Ureter (tissue), 1 donor: ENCODE measurements around the gene OR10J5. TPM values are rescaled to one million over a fixed set of nuclear protein-coding genes. Genes with fewer than 3 reads are reported as not detected.
"Not testable (repeated sequence)": the region's sequence is repeated elsewhere in the genome, so short reads cannot be mapped to it uniquely, and the experiment has no call there.

Experiments used
- DNase-seq: peaks from one replicate; pipeline ENCODE4 v3.0.0-alpha.2; 2020; ENCODE audit warnings: low spot score
- total RNA-seq: library from RNA; stranded (reverse); gene quantifications from one replicate; pipeline ENCODE4 v1.2.4, GENCODE V29; 2023
- donor health status: DM: yes; HTN: yes; CAD: no.

OR10J5 gene, protein sequence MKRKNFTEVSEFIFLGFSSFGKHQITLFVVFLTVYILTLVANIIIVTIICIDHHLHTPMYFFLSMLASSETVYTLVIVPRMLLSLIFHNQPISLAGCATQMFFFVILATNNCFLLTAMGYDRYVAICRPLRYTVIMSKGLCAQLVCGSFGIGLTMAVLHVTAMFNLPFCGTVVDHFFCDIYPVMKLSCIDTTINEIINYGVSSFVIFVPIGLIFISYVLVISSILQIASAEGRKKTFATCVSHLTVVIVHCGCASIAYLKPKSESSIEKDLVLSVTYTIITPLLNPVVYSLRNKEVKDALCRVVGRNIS
- not detected for total RNA-seq

DNA sequence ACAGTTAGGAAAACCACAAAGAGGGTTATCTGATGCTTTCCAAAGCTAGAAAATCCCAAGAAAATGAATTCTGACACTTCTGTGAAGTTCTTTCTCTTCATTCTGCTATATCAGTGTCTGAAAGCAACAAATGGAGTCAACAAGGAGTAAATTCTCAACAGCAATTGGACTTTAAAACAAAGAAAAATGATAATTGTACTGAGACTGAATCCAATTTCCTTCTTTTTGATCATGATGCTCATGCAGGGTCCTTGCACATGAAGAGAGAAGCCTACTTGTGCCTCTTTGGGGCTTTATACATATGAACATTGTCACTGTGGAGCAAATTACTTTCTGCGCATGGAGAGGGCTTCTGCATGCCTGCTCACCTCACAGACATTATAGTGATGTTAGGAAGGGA lies at the start of gene OR10J5:
Gene OR10J5, minus strand, starts transcription at position 101 of the 400 bp plus-strand sequence. Its CDS starts 0 bp downstream, at position 101.
- DNase-seq = no peak

DNA sequence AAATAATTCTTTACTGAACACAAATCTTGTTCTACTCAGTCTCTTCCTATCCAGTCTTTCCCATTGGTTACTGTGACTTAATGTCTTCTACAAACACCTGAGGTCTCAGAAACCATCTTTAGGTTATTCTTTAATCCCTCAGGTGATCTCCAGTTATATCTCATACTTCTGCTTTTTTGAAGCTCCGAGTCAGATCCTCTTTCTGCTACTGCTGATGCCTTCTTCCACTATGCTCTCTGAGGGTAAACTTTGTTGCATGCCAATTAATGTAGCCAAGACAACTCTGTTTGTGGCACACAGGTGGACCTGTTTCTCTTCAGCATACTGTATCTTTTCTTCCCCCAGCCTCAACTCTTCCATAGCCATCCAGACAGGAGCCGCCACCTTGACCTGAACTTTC lies 48.7 kb upstream of the OR10J5 start:
- DNase-seq = no peak

DNA sequence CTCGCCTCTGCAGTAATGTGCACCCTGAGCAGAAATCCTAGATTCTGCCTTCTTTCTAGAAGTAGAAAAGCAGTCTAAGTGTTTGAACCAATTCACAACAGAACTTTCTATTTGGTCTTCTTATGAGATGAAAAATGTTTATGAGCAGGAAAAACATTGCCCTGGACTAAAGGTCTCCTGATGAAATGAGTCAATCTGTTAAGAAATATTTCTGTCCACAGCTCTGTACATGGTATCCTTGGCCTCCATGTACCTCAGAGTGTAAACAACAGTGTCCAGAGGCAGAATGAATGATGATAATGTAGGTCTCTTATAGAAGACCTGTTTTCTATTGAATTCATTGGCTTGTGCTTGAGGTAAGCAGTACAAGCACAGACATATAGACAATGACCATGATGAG lies 45.6 kb upstream of the OR10J5 start:
- DNase-seq = no peak

DNA sequence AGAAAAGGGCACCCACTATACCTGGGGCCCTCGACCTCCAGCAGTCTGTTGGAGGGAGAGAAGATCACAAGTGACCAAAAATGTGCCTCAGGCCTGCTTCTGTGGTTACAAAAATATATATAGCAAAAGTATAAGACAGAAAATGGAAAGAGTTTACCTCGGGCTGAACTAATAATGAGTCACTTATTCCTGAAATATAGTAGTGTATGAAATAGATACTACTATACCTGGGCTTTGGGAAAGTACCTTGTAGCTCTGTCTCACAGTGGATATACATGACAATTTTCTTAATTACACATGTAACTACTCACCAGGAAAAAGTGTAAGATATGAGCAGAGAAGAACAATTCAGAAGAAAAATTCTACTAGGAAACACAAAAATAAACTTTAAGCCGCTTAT lies 44.5 kb upstream of the OR10J5 start:
- no peak for DNase-seq

DNA sequence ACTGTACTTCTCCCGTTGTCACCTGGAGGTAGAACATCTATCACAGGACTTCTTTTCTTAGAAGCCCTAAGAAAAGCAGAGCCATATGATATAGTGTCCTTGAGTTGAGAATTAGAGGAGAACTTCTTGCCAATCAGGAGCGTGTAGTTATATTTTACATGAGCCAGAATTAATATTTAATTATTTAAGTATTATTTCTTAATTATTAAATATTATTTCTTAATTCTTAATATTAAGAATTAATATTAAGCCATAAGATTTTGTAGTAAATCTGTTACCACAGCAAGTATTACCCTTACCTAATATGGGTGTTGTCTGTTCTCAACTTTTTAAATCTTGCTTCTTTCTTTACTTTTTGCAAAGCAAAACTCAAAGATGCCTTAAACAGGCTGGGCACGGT lies 41.6 kb upstream of the OR10J5 start:
- no peak for DNase-seq

DNA sequence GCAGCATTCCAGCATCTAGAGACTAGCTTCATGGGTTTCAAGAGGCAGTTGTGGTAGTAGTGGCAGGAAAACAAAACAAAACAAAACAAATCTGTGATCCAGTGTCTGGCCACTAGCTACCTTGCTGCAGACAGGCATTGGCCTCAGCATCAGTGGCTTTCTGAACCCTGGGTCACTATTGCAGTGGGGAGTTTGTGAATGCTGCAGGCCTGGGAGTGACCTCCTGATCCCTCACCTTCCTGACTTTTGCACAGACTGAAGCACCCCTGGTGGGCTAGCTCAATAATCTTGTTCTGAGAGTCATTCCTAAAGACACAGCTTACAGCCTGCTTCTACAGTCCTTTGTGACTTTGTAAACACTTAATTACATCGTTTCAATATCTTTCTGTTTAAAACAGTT lies 26.9 kb upstream of the OR10J5 start:
- DNase-seq = no peak

DNA sequence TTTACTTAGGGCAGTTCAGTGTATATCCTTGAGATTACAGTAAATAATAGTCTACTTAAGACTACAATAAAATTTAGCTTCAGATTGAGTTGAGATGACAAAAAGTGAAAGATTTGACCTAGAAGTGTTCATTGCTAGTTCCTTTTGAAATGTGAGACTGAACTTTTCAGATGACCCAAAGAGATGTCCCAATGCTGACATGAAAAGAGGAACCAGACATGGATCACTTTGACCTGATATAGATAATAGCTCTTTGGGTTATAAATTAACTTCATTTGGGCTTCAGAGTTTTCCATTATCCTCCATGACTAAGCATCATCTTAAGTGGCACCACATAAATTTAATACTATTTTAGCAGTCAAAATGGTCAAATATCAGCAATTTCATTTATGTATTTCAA lies 25.7 kb upstream of the OR10J5 start:
- no peak for DNase-seq

DNA sequence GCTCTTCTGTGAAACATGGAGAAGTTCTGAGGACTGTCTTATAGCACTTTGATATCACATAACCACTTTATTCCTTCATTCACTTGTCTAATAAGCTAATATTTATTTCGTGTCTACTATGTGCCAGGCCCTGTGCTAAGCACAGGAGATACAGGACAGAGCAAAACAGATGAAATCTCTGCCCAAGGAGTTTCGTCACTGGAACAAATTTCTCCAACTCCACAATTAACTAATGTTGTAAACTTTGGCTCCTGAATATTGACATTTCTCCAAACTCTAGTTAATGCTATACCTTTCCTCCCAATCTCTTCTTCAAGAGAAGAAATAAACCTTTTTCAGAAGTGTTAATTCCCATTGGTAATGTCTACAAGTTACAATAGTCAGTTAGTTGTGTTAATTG lies 24.8 kb upstream of the OR10J5 start:
- DNase-seq = no peak

DNA sequence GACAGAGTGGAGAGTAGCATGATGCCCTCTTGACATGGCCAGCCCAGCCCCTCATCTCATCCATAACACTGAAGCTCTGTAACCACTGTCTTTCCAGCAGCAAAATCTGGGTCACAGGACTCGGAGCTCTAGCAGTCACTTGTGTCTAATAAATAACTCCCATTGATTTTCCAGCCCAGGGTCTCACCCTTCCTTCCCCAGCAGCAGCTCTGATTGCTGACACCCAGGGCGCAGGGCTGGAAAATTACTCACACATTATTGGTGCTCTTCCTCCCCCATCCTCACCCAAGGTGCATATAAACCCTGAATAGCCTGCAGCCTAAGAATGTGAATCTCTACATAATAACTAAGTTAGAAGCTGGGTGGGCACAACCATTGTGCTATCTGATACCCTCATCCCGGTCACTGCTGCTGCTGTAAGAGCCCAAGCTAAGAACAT lies 21.1 kb upstream of the OR10J5 start:
- DNase-seq = no peak

DNA sequence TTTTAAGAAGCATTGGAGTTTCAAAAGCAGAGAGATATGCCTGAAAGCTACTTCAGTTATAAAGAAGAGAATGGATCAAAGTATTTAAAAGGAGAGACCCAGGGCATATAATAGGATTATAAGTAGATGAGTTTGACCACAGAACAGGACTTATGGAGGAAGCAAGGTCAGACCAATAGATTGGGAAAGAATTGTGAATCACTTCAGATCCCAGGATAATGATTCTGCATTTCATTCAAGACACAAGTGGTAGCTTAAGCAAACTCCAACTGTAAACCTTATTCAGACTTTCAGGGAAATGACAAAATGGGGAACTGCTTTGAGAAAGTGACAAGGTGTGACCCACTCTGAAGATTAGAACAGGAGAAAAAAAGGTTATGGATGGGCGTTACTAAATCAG lies 18.9 kb upstream of the OR10J5 start:
- DNase-seq = no peak

DNA sequence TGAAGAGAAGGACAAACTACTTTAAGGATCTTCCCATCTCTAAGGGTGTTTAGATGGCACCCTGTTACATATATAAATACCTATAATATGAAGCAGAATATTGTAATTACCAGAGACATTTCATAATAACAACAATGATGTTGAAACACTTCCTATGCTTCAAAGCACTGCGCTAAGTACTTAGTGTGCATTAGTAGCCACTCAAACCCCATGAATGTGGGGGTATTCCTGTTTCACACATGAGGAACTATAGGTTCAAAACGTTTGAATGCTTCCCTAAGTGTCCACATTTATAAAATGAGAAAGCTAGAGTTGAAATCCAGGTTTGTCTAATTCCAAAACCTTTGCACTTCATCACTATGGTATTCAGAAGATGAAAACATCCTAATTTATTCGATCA lies 18.5 kb upstream of the OR10J5 start:
- no peak for DNase-seq

DNA sequence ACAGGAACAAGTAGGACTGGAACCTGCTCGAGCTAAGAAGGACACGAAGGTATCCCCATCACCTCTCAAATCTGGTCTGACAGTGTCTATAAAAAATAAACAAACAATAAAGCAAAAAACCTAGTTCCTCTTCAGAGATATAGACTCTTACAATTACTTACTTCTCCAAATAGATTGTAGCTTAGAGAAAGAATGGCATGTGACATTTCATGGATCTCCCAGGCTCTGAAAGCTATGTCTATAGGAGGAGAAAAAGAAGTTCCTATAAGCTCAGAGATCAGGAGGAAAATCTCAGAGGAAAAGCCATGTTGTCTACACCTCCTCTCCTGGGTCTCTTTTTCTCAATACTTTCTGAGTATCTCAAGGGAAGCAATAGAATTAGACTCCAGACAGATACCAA lies 12.3 kb upstream of the OR10J5 start:
- no peak for DNase-seq

DNA sequence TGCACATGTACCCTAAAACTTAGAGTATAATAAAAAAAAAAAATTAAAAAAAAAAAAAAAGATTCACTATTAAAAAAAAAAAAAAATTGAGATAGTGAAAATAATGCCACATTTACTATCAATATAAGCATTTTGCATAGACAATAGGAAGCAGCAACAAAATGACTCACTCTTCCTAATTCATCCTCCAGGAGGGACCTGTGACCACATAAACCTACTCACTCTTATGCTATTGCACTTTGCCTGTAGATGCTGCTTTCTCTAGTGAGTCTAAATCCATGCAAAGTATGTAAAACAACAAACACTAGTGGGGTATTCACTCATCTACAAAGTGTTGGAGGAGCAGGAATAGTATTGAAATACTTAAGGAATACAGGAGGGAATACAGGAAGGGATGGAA lies 2.9 kb downstream of the OR10J5 start:
- DNase-seq = no peak

DNA sequence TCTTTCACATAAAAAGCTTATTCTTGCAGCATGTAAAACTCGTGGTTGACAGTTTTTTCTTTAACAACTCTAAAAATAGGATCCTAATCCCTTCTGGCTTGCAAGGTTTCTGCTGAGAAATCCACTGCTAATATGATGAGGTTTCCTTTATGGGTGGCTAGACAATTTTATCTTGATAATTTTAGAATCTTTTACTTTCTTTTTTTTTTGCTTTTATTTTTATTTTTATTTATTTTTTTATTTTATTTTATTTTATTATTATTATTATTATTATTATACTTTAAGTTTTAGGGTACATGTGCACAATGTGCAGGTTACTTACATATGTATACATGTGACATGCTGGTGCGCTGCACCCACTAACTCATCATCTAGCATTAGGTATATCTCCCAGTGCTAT lies 11.0 kb downstream of the OR10J5 start:
- not testable (repeated sequence) for DNase-seq

DNA sequence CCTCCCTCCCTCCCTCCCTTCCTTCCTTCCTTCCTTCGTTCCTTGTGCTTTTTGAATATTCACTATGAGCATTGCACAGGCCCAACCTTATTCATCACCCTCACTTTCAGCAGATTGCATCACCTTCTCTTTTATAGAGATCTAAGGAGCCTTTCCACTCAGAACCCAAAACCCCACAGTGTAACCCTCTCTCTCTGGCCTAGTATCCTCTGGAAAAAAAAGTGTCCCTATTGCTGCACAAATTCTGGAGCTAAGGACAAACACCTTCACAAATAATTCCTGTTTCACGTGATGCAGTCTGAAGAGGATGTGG lies 25.6 kb downstream of the OR10J5 start:
- DNase-seq = no peak

DNA sequence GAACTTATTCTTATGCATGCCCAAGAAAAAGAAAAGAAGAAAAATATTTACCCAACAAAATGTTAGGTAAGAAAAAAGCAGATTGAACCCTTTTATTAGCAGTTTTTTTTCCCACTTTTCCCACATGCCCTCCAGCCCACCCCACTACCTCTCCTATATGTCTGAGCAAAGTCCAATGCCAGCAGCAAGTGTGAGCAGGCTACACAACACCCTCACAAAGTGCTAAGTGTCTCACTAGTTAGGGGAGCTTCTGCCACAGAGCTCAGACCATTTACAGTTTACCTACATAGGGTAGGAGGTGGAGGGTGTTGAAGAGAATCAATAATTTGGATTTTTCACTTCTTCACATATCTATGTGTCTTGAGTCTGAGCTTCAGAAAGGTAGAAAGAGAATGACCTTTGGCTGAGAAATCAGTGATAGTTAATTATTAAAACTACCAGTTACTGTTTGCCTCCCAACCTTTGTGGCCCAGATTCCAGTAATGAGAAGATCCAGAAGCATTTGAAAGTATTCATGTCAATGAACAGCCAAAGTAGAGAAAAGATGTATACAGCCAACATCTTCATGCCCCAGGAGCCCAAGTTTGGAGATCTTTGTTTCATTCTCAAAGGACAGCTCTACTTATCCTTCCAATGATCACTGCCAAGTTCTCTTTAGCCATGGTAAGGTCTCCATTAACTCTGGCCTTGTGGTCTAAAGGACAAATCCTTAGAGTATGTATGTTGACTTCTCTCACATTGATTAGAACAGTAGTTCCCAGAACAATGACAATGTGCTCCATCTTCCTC lies 26.2 kb downstream of the OR10J5 start:
- no peak for DNase-seq

DNA sequence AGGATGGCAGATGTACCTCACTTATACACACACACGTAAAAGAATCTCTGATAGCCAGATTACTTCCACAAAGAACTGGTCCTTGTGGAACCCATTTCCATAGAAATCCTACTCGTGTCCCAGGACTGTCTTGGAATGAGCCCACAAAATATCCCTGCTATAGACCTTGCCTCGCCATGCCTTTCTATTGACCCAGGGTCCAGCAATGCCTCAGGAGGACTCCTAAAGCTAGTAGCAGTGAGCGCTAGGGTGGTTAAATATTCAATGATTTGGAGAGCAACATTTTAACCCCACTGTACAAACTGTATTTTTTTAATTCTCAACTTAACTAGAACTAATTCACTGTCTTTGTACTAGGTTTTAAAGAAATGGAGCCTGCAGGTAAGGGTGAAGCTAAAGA lies 26.9 kb downstream of the OR10J5 start:
- DNase-seq = no peak

DNA sequence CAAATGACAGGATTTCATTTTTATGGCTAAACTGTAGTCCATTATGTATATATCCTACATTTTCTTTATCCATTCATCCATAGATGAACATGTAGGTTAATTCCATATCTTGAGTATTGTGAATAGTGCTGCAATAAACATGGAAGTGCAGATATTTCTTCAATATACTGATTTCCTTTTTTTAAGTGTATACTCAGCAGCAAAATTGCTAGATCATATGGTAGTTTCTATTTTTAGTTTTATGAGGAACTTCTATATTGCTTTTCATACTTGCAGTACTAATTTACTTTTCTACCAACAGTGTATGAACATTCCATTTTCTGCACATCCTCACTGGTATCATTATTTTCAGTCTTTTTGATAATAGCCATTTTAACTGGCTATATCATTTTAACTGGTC lies 30.1 kb downstream of the OR10J5 start:
- no peak for DNase-seq

DNA sequence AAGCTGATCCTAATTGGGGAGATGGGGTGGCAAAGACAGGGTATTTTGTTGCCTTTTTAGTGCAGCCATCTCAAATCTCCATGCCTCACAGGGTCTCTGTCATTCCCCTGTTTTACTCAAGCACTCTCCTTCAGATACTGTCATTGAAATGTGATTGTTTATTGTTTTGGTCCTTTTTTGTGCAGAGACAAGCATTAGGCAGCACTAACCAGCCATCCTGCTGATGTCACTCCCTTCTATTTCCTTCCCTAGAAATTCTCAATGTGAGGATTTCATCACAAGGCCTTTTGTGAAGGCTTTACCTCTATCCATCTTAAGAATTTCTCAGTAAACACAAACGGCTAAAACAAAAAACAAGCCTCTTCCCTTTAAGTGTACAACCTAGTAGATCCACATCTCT lies 34.7 kb downstream of the OR10J5 start:
- no peak for DNase-seq

DNA sequence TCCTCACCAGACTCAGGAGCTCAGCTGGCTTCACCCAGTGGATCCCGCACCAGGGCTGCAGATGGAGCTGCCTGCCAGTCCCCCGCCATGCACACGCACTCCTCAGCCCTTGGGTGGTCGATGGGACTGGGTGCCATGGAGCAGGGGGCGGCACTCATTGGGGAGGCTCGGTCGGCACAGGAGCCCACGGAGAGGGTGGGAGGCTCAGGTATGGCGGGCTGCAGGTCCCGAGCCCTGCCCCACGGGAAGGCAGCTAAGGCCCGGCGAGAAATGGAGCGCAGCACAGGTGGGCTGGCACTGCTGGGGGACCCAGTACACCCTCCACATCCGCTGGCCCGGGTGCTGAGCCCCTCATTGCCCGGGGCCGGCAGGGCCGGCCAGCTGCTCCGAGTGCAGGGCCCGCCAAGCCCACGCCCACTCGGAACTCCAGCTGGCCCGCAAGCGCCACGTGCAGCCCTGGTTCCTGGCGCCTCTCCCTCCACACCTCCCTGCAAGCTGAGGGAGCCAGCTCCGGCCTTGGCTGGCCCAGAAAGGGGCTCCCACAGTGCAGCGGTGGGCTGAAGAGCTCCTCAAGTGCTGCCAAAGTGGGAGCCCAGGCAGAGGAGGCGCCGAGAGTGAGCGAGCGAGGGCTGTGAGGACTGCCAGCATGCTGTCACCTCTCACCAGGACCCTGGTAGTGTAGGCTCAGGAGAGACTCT lies 41.1 kb downstream of the OR10J5 start:
- DNase-seq = not testable (repeated sequence)

DNA sequence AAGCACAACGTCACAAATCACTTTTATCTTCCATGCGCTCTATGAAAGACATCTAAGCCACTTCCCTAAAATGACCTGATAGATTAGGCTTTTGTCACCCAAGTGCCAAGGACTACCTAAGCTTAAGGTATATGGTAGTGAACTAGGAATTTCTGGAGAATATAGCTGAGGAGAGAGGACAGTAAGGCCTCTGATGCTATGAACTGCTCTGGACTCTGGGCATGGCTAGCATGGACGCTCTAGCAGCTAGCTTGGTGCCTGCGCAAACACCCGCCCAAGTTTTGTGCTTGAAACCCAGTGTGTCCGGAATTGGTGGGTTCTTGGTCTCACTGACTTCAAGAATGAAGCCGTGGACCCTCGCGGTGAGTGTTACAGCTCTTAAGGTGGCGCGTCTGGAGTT lies 42.5 kb downstream of the OR10J5 start:
- no peak for DNase-seq

DNA sequence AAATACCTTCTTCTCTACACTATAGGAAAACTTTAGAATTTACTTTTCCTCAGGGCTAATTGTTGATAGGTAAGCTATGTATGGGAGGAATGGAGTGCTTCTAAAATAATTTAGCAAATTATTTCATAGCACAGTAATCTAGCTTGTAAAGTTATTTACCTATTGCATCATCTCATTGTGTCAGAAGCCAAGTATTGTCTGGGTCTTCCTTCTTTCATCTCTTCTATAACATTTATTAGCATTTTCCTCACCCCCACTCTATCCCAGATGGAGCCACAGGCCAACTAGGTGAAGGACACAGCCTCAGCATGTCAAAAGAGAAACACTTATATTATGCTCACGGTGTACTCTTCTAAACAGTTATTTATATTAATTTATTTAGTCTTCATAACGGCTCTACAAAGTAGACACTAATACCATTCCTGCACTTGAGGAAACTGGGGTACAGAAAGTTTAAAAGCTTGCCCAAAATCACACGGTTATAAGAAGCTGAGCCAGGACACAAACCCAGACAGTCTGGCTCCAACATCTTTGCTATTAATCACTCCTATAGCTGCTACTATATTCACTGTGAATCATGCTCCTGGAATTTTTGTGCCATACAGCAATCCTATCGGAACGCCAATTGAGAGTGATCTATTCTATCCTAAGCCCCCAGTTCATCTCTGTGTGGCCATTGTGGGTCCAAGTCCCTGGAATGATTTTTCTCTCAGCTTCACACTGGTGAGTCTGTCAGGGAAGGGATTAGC lies 43.1 kb downstream of the OR10J5 start:
- DNase-seq = no peak
